GM18505 (cell line): Measurements from ENCODE around the gene ALMS1.
"Not testable (repeated sequence)": the region's sequence is repeated elsewhere in the genome, so short reads cannot be mapped to it uniquely, and the experiment has no call there.

Source experiments
- ATAC-seq: cut with Tn5 transposase; IDR thresholded peaks from one replicate; pipeline ENCODE4 v1.9.1; 2021; ENCODE audit not compliant: unreplicated experiment
- POLR2A ChIP-seq: IDR thresholded peaks from 4 replicates; pipeline ENCODE4 v1.6.1; 2011; ENCODE audit warnings: borderline replicate concordance; ENCODE audit not compliant: insufficient read depth, insufficient read length; ENCODE audit errors: extremely low read depth

The ALMS1 gene

GRCh38 chr2:73516033-73516432, 130.4 kb downstream of the ALMS1 start:
- ATAC-seq = no peak

GRCh38 chr2:73528688-73529087, 143.1 kb downstream of the ALMS1 start:
- ATAC-seq = no peak
- no peak for TF ChIP-seq POLR2A

More at GRCh38 chr2:73516033-73516432, 130.4 kb downstream of the ALMS1 start:
- no peak for TF ChIP-seq POLR2A

GRCh38 chr2:73530773-73531172, 145.1 kb downstream of the ALMS1 start:
- ATAC-seq = not testable (repeated sequence)

GRCh38 chr2:73532381-73532780, 146.7 kb downstream of the ALMS1 start:
- no peak for TF ChIP-seq POLR2A
- ATAC-seq = no peak

GRCh38 chr2:73536133-73536840, 150.7 kb downstream of the ALMS1 start:
- ATAC-seq = no peak
- TF ChIP-seq POLR2A = no peak

- ATAC-seq = not testable (repeated sequence)
Measured at GRCh38 chr2:73560875-73561274, 175.2 kb downstream of the ALMS1 start.

GRCh38 chr2:73561422-73561821, 175.8 kb downstream of the ALMS1 start:
- no peak for TF ChIP-seq POLR2A
- ATAC-seq = no peak

- no peak for TF ChIP-seq POLR2A
- no peak for ATAC-seq
Measured at GRCh38 chr2:73564986-73565385, 179.3 kb downstream of the ALMS1 start.

- no peak for TF ChIP-seq POLR2A
- no peak for ATAC-seq
Measured at GRCh38 chr2:73566288-73566878, 180.7 kb downstream of the ALMS1 start.

- no peak for ATAC-seq
- no peak for TF ChIP-seq POLR2A
Measured at GRCh38 chr2:73575261-73575660, 189.6 kb downstream of the ALMS1 start.

GRCh38 chr2:73582364-73582763, 196.7 kb downstream of the ALMS1 start:
- no peak for ATAC-seq
- TF ChIP-seq POLR2A = no peak

- no peak for TF ChIP-seq POLR2A
- ATAC-seq = no peak
Measured at GRCh38 chr2:73588177-73588576, 202.5 kb downstream of the ALMS1 start.

- no peak for ATAC-seq
- no peak for TF ChIP-seq POLR2A
Measured at GRCh38 chr2:73593680-73594079, 208.0 kb downstream of the ALMS1 start.

- no peak for ATAC-seq
- TF ChIP-seq POLR2A = no peak
Measured at GRCh38 chr2:73594251-73594650, 208.6 kb downstream of the ALMS1 start.

- TF ChIP-seq POLR2A = no peak
- no peak for ATAC-seq
Measured at GRCh38 chr2:73601780-73602179, 216.1 kb downstream of the ALMS1 start.

- not testable (repeated sequence) for ATAC-seq
Measured at GRCh38 chr2:73603099-73603588, 217.5 kb downstream of the ALMS1 start.

GRCh38 chr2:73604589-73604988, 219.0 kb downstream of the ALMS1 start:
- not testable (repeated sequence) for ATAC-seq
